ENCODE results near the gene GLMP.

DNA sequence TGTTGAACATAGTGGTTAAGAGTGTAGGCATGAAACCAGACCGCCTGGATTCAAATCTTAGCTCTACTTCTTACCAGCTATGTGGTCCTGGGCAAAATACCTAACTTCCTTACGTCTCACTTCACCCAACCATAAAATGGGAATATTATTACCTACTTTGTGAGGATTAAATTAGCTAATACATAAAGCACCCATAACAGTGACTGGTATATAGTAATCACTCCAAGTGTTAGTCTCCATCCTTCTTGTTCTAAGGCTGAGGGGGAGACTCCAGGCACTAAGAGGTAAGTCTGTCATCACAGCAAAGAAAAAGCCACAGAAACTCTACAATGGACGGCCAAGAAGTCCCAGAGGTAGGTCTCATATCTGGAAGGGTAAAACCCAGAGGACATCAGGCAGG, 15.6 kb downstream of the GLMP start:
- TF ChIP-seq, protein P1, sequence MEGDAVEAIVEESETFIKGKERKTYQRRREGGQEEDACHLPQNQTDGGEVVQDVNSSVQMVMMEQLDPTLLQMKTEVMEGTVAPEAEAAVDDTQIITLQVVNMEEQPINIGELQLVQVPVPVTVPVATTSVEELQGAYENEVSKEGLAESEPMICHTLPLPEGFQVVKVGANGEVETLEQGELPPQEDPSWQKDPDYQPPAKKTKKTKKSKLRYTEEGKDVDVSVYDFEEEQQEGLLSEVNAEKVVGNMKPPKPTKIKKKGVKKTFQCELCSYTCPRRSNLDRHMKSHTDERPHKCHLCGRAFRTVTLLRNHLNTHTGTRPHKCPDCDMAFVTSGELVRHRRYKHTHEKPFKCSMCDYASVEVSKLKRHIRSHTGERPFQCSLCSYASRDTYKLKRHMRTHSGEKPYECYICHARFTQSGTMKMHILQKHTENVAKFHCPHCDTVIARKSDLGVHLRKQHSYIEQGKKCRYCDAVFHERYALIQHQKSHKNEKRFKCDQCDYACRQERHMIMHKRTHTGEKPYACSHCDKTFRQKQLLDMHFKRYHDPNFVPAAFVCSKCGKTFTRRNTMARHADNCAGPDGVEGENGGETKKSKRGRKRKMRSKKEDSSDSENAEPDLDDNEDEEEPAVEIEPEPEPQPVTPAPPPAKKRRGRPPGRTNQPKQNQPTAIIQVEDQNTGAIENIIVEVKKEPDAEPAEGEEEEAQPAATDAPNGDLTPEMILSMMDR (IDR thresholded peaks at IDR 0.05; ENCODE audit: low read depth, low read length), result no peak
- TF ChIP-seq EZH2phosphoT487 (IDR thresholded peaks at IDR 0.05; ENCODE audit: low read depth), result no peak

Data from OCI-LY3 (cell line).